H1 (cell line): Measurements from ENCODE around the gene CLCA4. TPM values are rescaled to one million over a fixed set of nuclear protein-coding genes. Genes with fewer than 3 reads are reported as not detected.

Experiments used
- ATF3 ChIP-seq: IDR thresholded peaks from 2 replicates; pipeline ENCODE4 v1.6.1; 2011; ENCODE audit warnings: low read depth, mild to moderate bottlenecking, low read length; ENCODE audit not compliant: insufficient read depth
- BCL11A ChIP-seq, 2 experiments: IDR thresholded peaks; one replicate each; pipeline ENCODE4 v1.6.1; 2011; ENCODE audit warnings: low read depth in 2 of 2, low read length in 2 of 2, mild to moderate bottlenecking in 2 of 2
- CBX8 ChIP-seq: fragments of 300-800, 300-1000 bp; sonication (generic); IDR thresholded peaks from 2 replicates; pipeline ENCODE4 v1.7.1; 2016; ENCODE audit warnings: low read depth, low read length, borderline replicate concordance
- CHD7 ChIP-seq: fragments of 300-600 bp; sonication (generic); IDR thresholded peaks from 2 replicates; pipeline ENCODE4 v1.7.1; 2012; ENCODE audit warnings: low read length, moderate library complexity, mild to moderate bottlenecking, inconsistent platforms; ENCODE audit not compliant: insufficient replicate concordance
- GABPA ChIP-seq: IDR thresholded peaks from 2 replicates; pipeline ENCODE4 v1.6.1; 2011; ENCODE audit warnings: mild to moderate bottlenecking, low read length, moderate library complexity, borderline replicate concordance; ENCODE audit not compliant: insufficient read depth
- KDM1A ChIP-seq: fragments of 200-600, 300-600 bp; sonication (generic); IDR thresholded peaks from 2 replicates; pipeline ENCODE4 v1.7.1; 2016; ENCODE audit warnings: mild to moderate bottlenecking, low read length, borderline replicate concordance
- NRF1 ChIP-seq: IDR thresholded peaks from 2 replicates; pipeline ENCODE4 v1.6.1; 2011; ENCODE audit warnings: mild to moderate bottlenecking, low read depth, low read length, improper control_type of control experiment
- POLR2A ChIP-seq, 2 experiments: IDR thresholded peaks; 1 replicate in 1 of 2; 2 replicates in 1 of 2; pipeline ENCODE4 v1.6.1; 2011; ENCODE audit warnings: low read depth in 2 of 2, low read length in 2 of 2, mild to moderate bottlenecking in 2 of 2; ENCODE audit errors: control extremely low read depth in 1 of 2
- SAP30 ChIP-seq: fragments of 300-600 bp; sonication (generic); IDR thresholded peaks from 2 replicates; pipeline ENCODE4 v1.7.1; 2012; ENCODE audit warnings: low read length, moderate library complexity, mild to moderate bottlenecking, inconsistent platforms; ENCODE audit not compliant: insufficient read depth, insufficient replicate concordance
- SP1 ChIP-seq: IDR thresholded peaks from 2 replicates; pipeline ENCODE4 v1.6.1; 2011; ENCODE audit warnings: low read depth, low read length
- SP4 ChIP-seq: IDR thresholded peaks from 2 replicates; pipeline ENCODE4 v1.6.1; 2012; ENCODE audit warnings: low read length, inconsistent platforms
- polyA plus RNA-seq, 7 experiments: library from polyadenylated mRNA; depleted of rRNA in 3 of 7; stranded (reverse) in 5 of 7; unstranded in 2 of 7; fragments of >200 nt in 5 of 7; fragments of 200-250 nt in 2 of 7; gene quantifications; 1 replicate in 5 of 7; 2 replicates in 1 of 7; 4 replicates in 1 of 7; pipeline versions ENCODE4 v1.2.1 to v1.2.3, GENCODE V29; 2011 to 2013; ENCODE audit warnings: missing spikeins in 2 of 7, mixed read lengths in 2 of 7
- total RNA-seq: library from RNA; stranded (reverse); fragmentation: NEBNext Ultra II Directional; extraction: Animal tissue kit (Norgen Biotek cat#: 25700); gene quantifications from 2 replicates; pipeline ENCODE4 v1.2.1, GENCODE V29; 2021

The CLCA4 gene
- total and polyA plus RNA-seq, 2 of the 8 experiments (the other 6 are each of a cell fraction or from before 2014, with no cell fraction given) = not detected

- no peak for TF ChIP-seq CHD7
- TF ChIP-seq ATF3 = no peak
- TF ChIP-seq CBX8 = no peak
- TF ChIP-seq GABPA = no peak
- TF ChIP-seq NRF1 = no peak
- TF ChIP-seq POLR2A (IDR thresholded peaks at IDR 0.05; ENCODE audit: control extremely low read depth in 1 of 2, low read depth in 2 of 2, low read length in 2 of 2) = no peak
- TF ChIP-seq BCL11A (IDR thresholded peaks at IDR 0.05; ENCODE audit: low read depth in 2 of 2, low read length in 2 of 2) = no peak
- TF ChIP-seq KDM1A = no peak
- no peak for TF ChIP-seq SP1
- no peak for TF ChIP-seq SAP30
- no peak for TF ChIP-seq SP4
These were observed 71.5 kb downstream of the CLCA4 start (continued) for GRCh38 chr1:86618358-86618757.
